ENCODE measurements around the gene CRMP1.

Gene CRMP1

DNA sequence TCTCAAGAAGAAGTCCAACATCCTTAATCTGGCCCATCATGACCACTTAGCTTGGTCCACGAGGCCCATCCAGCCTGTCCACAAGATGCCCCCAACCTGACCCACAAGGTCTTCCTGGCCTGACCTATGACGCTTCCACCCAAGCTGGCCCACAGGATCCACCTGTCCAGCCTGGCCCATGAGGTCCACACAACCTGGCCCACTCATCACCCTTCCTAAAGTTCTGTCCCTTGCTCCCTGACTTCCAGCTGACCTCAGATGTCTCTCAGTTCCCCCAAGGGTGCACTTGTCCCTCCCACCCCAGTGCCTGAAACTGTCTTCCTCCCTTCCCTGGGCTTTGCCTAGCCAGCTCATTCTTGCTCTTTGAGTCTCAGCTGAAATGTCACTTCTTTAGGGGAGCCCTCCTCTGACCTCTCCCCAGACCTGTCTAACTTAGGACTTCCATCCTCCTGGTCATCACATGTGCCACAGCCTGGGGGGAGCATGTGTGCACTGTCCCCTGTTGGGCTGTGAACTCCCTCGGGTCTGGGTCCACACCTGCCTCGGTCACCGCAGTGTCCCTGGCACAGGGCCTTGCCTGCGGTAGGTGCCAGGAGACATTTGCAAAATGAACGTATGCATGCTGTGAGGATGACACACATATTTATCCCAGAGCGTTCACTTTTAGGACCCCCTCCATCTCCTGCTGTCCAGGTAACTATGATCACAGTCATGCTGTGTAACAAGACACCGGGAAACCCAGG lies 120.2 kb downstream of the CRMP1 start:
- no peak for DNase-seq (ENCODE audit: low spot score)

Small RNA genes lying within 50 kb of the gene (small RNA-seq; reads per million reads assigned to genes)
- 0 reads per million in 2 experiments for gene MIR378D1

Measured in SK-N-DZ (cell line).